DOHH2 (cell line): ENCODE data around the gene UFD1.

Experiments used
- EZH2phosphoT487 ChIP-seq: fragments of 200-600 bp; sonication (generic); IDR thresholded peaks from 2 replicates; pipeline ENCODE4 v1.6.1; 2017; ENCODE audit warnings: borderline replicate concordance, mild to moderate bottlenecking, antibody characterized with exemption, low read length, moderate library complexity, mixed read lengths
- TF ChIP-seq, protein P1 (sequence below): fragments of 200-600 bp; sonication (generic); IDR thresholded peaks from one replicate; pipeline ENCODE4 v1.5.1; 2014; ENCODE audit warnings: antibody characterized with exemption, mild to moderate bottlenecking, low read depth, low read length; ENCODE audit not compliant: poor library complexity, severe bottlenecking

DNA sequence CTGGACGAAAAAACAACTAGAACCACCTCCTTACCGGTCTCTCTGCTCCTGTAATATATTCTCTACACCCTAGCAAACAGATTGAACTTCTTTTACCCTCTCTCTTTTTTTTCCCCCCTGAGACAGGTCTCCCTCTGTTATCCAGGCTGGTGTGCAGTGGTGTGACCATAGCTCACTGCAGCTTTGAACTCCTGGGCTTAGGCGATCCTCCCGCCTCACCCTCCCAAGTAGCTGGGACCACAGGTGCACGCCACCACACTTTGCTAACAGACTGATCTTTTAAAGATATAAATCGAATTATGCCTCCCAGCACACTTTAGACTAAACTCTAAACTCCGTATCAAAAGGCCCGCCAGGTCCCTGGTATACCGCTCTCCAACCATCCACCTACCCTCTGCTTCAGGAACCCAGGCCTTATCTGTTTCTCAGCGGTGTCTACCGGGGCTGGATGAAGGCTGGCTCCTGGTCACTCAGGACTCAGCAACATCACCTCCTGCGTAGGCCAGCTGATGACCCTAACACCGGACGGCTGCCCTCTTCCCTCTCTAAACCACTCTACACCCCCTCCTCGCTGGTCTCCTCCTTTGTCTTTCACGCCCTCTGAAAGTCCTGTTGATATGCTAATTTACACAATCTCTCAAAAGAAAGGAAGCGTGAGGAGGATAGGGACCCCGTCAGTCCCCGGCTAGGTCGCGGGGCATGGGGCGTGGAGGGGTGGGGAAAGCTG is 32.2 kb downstream of the UFD1 start:
- TF ChIP-seq, protein P1, sequence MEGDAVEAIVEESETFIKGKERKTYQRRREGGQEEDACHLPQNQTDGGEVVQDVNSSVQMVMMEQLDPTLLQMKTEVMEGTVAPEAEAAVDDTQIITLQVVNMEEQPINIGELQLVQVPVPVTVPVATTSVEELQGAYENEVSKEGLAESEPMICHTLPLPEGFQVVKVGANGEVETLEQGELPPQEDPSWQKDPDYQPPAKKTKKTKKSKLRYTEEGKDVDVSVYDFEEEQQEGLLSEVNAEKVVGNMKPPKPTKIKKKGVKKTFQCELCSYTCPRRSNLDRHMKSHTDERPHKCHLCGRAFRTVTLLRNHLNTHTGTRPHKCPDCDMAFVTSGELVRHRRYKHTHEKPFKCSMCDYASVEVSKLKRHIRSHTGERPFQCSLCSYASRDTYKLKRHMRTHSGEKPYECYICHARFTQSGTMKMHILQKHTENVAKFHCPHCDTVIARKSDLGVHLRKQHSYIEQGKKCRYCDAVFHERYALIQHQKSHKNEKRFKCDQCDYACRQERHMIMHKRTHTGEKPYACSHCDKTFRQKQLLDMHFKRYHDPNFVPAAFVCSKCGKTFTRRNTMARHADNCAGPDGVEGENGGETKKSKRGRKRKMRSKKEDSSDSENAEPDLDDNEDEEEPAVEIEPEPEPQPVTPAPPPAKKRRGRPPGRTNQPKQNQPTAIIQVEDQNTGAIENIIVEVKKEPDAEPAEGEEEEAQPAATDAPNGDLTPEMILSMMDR: no peak
- no peak for TF ChIP-seq EZH2phosphoT487
